Neural cell (in vitro differentiated cells): Measurements from ENCODE around the gene PTPRS.
"Not testable (repeated sequence)": the region's sequence is repeated elsewhere in the genome, so short reads cannot be mapped to it uniquely, and the experiment has no call there.

Source experiments
- CTCF ChIP-seq: fragments of 450-650 bp; IDR thresholded peaks from 2 replicates; pipeline ENCODE4 v1.5.1; 2014; ENCODE audit warnings: antibody characterized with exemption, mild to moderate bottlenecking, moderate library complexity; ENCODE audit not compliant: poor library complexity, severe bottlenecking
- EP300 ChIP-seq: fragments of 450-650 bp; conservative IDR thresholded peaks from 2 replicates; pipeline ENCODE4 v1.6.1; 2014; ENCODE audit warnings: antibody characterized with exemption, mild to moderate bottlenecking, moderate library complexity; ENCODE audit not compliant: poor library complexity, severe bottlenecking
- EZH2 ChIP-seq: fragments of 200-600, 300-800 bp; shearing (Covaris generic), sonication (generic); IDR thresholded peaks from 2 replicates; pipeline ENCODE4 v1.6.1; 2014; ENCODE audit warnings: antibody characterized with exemption, low read length, borderline replicate concordance, mild to moderate bottlenecking; ENCODE audit not compliant: insufficient read depth, poor library complexity, severe bottlenecking
- POLR2AphosphoS5 ChIP-seq: IDR thresholded peaks from 2 replicates; pipeline ENCODE4 v1.6.1; 2012
- RAD21 ChIP-seq: fragments of 450-650 bp; conservative IDR thresholded peaks from 2 replicates; pipeline ENCODE4 v1.6.1; 2014; ENCODE audit warnings: antibody characterized with exemption, mild to moderate bottlenecking, moderate library complexity

GRCh38 chr19:5328407-5328806 is 12.2 kb downstream of the PTPRS start:
- TF ChIP-seq POLR2AphosphoS5, EZH2, CTCF, RAD21, EP300: not testable (repeated sequence)
